ENCODE measurements around the gene MAP2K5. TPM values are rescaled to one million over a fixed set of nuclear protein-coding genes. Genes with fewer than 3 reads are reported as not detected.

The MAP2K5 gene
- total RNA-seq, 4 donors from 2014 or later, result 10.2 to 13.8 (median 11.9) TPM

DNA sequence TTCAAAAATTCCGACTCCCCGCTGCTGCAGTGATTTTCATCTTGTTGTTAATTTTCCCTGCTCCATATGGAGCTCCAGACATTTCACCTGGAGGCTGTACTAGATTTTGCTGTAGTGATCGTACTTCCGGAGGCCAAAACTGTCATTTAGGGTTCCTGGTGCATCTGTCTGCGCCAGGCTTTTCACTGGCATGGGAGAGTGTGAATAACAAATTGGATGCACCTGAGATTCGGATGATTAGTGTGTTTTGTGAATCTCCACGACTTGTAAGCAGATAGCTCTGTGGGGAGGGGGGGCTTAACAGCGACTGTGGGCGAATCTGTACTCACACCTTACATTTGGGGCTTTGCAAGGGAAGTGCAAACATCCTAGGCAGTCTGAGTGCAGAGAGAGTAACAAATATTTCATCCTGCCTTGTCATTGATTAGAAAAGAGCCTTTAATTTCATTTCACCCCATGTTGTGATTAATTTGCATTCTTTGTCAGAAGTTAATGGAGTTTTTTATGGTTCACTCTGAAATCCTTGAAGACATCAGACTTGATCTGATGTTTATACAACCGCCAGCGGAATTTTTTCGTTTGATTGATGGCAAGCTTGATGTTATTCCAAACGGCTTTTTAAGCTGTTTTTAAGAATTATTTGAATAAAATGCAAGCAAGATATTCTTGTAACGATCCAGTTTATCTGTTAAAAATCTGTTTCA lies 190.3 kb downstream of the MAP2K5 start:
- TF ChIP-seq EP300 (IDR thresholded peaks at IDR 0.05) (no peak), POLR2A (IDR thresholded peaks at IDR 0.05) (no peak)
- TF ChIP-seq, protein P1, sequence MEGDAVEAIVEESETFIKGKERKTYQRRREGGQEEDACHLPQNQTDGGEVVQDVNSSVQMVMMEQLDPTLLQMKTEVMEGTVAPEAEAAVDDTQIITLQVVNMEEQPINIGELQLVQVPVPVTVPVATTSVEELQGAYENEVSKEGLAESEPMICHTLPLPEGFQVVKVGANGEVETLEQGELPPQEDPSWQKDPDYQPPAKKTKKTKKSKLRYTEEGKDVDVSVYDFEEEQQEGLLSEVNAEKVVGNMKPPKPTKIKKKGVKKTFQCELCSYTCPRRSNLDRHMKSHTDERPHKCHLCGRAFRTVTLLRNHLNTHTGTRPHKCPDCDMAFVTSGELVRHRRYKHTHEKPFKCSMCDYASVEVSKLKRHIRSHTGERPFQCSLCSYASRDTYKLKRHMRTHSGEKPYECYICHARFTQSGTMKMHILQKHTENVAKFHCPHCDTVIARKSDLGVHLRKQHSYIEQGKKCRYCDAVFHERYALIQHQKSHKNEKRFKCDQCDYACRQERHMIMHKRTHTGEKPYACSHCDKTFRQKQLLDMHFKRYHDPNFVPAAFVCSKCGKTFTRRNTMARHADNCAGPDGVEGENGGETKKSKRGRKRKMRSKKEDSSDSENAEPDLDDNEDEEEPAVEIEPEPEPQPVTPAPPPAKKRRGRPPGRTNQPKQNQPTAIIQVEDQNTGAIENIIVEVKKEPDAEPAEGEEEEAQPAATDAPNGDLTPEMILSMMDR (IDR thresholded peaks at IDR 0.05), result no peak
- DNase-seq (ENCODE audit: low spot score in 2 of 2), result no peak
- Histone ChIP-seq H3K36me3 (no peaks in the 10 kb centered on the region), H3K27ac (no peak overlapping the region), H3K4me3 (no peak overlapping the region), H3K9me3 (no peaks in the 10 kb centered on the region), H3K27me3 (no peaks in the 10 kb centered on the region), H3K4me1 (no peaks in the 10 kb centered on the region)
- 85 to 87% methylated on average over 14 of the region's 14 CpGs for WGBS, 2 donors

DNA sequence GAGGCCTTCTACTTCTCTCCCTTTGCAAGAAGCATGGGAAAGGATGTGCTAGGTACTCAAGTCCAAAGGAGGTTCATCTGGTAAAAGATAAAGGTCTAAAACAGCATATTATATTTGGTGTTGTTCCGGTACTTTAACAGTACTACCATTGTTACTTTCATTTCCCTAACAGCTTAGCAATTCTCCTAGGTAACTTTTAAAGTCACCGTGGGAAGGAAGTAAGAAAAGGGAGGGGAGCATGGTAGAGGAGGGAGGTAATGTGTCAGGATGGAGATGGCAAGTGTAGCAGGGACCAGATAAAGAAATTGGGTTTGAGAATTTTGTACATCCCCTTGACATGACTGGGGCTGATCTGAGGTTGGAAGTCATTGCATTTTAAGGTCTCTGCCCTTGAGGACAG lies 193.4 kb downstream of the MAP2K5 start:
- H3K27ac ChIP-seq, result no peak overlapping the region
- 11 to 12% methylated on average over 2 of the region's 2 CpGs for WGBS, 2 donors
- no peak overlapping the region for H3K4me3 ChIP-seq
- H3K4me1 ChIP-seq, result no peaks in the 10 kb centered on the region
- no peaks in the 10 kb centered on the region for H3K36me3 ChIP-seq
- no peaks in the 10 kb centered on the region for H3K27me3 ChIP-seq
- TF ChIP-seq POLR2A (IDR thresholded peaks at IDR 0.05) (no peak), EP300 (IDR thresholded peaks at IDR 0.05) (no peak)
- TF ChIP-seq, protein P1 (IDR thresholded peaks at IDR 0.05), result no peak
- DNase-seq (ENCODE audit: low spot score in 2 of 2), result no peak
- no peaks in the 10 kb centered on the region for H3K9me3 ChIP-seq

DNA sequence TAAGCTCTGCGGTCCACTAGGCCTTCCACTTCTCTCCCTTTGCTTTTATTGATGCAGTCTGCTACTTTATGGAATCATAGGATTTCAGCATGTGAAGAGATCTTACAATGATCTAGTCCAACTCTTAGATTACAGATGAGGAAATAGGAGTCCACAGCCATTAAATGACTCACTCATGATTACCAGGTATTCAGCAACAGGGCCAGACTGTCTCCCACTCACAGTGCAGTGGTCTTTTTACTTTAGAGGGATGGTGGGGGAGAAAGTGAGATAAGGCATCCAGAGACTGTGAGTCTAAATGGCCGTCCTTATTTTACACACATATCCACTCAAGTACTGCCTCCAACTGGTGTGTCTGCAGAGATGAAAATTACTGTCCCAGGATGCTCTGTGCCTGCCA lies 194.3 kb downstream of the MAP2K5 start:
- Histone ChIP-seq H3K36me3 (peaks cover 0 to 6% (median 0%) of the 10 kb centered on the region in 3 donors), H3K4me3 (no peak overlapping the region), H3K9me3 (no peaks in the 10 kb centered on the region), H3K4me1 (no peaks in the 10 kb centered on the region), H3K27ac (no peak overlapping the region), H3K27me3 (no peaks in the 10 kb centered on the region)
- DNase-seq (ENCODE audit: low spot score in 2 of 2), result no peak
- WGBS, 2 donors, result 82 to 86% methylated on average over 2 of the region's 2 CpGs
- no peak for TF ChIP-seq POLR2A (IDR thresholded peaks at IDR 0.05)

DNA sequence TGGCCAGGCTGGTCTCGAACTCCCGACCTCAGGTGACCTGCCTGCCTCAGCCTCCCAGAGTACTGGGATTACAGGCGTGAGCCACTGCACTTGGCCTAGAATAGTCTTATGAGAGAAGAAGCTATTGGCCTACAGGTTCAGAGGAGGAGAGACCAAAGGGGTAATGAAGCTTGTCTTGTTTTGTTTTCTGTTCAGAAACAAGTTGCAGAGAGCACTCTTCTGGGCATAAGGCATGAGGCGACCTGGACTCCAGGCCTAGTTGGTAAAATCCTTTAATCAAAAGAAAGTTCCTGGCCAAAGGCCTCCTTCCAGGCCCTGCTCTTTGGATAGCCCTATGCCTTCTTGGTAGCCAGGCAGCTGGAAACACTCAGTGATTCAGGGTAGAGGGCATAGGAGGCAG lies 195.6 kb downstream of the MAP2K5 start:
- H3K27ac ChIP-seq, result no peak overlapping the region
- no peaks in the 10 kb centered on the region for H3K27me3 ChIP-seq
- H3K4me3 ChIP-seq, result no peak overlapping the region
- TF ChIP-seq, protein P1 (IDR thresholded peaks at IDR 0.05), result no peak
- TF ChIP-seq POLR2A (IDR thresholded peaks at IDR 0.05), result no peak
- no peak for TF ChIP-seq EP300 (IDR thresholded peaks at IDR 0.05)
- DNase-seq (ENCODE audit: low spot score in 2 of 2), result no peak
- H3K9me3 ChIP-seq, result no peaks in the 10 kb centered on the region
- peaks cover 0 to 6% (median 0%) of the 10 kb centered on the region in 3 donors for H3K36me3 ChIP-seq
- no peaks in the 10 kb centered on the region for H3K4me1 ChIP-seq
- 72 to 75% methylated on average over 4 of the region's 4 CpGs for WGBS, 2 donors

DNA sequence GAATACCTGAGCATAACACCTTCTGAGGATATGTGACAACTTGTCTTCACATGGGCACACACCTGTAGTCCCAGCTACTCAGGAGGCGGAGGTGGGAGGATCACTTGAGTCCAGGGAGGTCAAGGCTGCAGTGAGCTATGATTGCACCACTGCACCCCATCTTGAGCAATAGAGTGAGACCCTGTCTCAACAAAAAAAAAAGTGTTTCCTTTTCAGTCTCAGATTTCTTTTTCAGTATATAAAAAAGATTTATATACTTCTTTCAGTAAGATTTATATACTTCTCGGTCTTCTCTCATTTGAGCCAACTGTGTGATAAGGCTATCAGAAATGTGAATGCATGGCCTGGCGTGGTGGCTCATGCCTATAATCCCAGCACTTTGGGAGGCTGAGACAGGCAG lies 197.9 kb downstream of the MAP2K5 start:
- no peak for DNase-seq (ENCODE audit: low spot score in 2 of 2)
- WGBS, 2 donors, result 96 to 100% methylated on average over 3 of the region's 3 CpGs
- TF ChIP-seq, protein P1 (IDR thresholded peaks at IDR 0.05), result no peak
- TF ChIP-seq EP300 (IDR thresholded peaks at IDR 0.05), result no peak
- no peak for TF ChIP-seq POLR2A (IDR thresholded peaks at IDR 0.05)
- Histone ChIP-seq H3K27me3 (no peaks in the 10 kb centered on the region), H3K36me3 (peaks cover 0 to 6% (median 0%) of the 10 kb centered on the region in 3 donors), H3K9me3 (no peaks in the 10 kb centered on the region), H3K4me1 (peaks cover 0 to 2% (median 0%) of the 10 kb centered on the region in 4 donors), H3K4me3 (no peak overlapping the region), H3K27ac (no peak overlapping the region)

All from tibial nerve (tissue), 4 donors.